Measurements from ENCODE around the gene SIGLEC9.

Gene SIGLEC9

DNA sequence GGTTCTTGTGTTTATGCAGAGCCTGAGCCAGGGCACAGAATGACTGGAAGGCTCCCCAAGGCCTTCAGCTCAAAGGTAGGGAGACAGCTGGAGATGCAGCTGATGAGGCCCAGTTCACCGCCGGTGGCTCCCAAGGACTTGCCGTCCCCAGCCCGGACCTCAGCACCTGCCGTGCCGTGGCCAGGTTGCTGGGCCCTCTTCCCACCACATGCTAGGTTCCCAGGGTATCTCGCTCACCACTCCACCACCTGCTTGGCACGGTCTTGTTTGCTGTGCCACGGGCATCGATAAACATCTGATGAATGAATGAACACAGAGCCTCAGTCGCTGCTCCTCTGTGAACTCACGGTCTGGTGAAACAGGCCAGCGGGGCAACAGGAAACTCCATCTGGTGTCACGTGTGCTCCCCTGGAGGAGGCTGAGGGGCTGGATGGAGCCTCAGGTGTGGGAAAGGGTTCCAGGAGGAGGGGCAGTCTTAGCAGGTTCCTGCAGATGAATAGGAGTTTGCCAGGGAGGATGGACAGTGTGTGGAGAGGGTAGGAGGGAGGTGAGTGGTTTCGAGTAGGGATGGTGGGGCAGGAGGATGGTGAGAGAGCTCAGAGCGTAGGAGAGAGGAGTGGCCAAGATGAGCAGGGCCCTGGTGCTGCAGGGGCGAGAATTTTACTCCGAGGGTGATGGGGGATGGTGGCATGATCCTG is 38.4 kb upstream of the SIGLEC9 start:
- FAIRE-seq (no peak), DNase-seq (ENCODE audit: insufficient read length) (no peak)
- TF ChIP-seq POLR2A (IDR thresholded peaks at IDR 0.05; ENCODE audit: low read depth, low read length), result no peak
- TF ChIP-seq POLR2AphosphoS5 (IDR thresholded peaks at IDR 0.05; ENCODE audit: low read depth, low read length), result no peak
- TF ChIP-seq TAF1 (IDR thresholded peaks at IDR 0.05; ENCODE audit: borderline replicate concordance, low read depth, low read length), result no peak

DNA sequence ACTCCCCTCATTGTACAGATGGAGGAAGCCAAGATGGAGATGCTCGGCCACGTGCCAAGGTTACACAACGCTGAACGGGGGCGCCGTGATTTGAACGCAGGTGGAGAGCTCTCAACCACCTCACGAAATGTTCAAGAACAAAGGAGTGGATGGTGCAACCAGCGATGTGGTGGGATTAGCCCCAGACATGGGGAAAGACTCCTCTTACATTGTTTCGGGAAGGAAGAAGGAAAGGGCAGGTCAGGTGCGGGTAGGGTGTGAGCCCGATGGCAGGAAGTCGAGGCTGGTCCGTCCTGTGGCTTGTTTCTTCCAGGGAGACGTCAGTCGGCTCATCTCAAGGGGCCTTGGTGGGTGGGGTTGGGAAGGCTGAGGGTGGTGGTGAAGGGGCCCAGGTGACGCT is 34.9 kb upstream of the SIGLEC9 start:
- no peak for TF ChIP-seq TAF1 (IDR thresholded peaks at IDR 0.05; ENCODE audit: borderline replicate concordance, low read depth, low read length)
- TF ChIP-seq POLR2A (IDR thresholded peaks at IDR 0.05; ENCODE audit: low read depth, low read length), result no peak
- no peak for TF ChIP-seq POLR2AphosphoS5 (IDR thresholded peaks at IDR 0.05; ENCODE audit: low read depth, low read length)
- no peak for DNase-seq (ENCODE audit: insufficient read length)
- FAIRE-seq, result no peak

DNA sequence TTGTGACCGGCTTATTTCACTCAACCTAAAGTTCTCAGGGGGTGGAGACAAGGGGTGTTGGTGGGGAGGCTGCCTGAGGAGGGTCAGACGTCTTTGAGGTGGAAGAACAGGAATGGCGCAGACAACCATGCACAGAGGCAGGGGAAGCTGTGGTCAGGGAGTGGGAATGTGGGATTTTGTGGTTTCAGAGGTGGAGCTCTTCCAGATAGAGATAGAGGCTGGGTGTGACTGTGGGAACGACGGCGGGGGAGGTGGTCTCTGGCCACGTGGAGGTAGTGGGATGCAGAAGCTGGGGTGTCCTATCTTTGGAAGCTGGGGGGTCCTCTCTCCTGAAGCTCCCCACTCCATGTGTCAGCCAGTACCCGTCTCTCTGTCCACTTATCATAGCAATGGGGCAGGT is 34.2 kb upstream of the SIGLEC9 start:
- DNase-seq (ENCODE audit: insufficient read length) (no peak), FAIRE-seq (no peak)
- TF ChIP-seq POLR2AphosphoS5 (IDR thresholded peaks at IDR 0.05; ENCODE audit: low read depth, low read length), result no peak
- TF ChIP-seq TAF1 (IDR thresholded peaks at IDR 0.05; ENCODE audit: borderline replicate concordance, low read depth, low read length), result no peak
- TF ChIP-seq POLR2A (IDR thresholded peaks at IDR 0.05; ENCODE audit: low read depth, low read length), result no peak

DNA sequence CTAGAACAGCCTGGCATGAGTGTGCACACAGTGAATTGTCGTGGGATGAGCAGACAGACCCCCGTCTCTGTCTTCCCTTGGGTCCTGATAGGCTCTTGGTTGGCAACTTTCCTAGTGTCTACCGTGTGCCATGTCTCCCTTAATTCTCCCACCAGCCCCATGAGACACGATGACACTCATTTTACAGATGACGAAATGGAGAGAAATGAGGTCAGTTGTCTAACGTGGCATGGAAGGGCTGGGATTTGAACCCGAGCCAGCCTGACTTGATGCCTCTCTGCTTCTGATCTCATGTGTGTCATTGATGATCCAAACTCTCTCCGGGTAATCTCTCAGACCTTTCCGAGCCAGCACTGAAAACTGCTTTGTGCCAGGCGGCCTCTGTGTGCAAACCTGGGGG is 33.6 kb upstream of the SIGLEC9 start:
- FAIRE-seq (no peak), DNase-seq (ENCODE audit: insufficient read length) (no peak)
- TF ChIP-seq POLR2A (IDR thresholded peaks at IDR 0.05; ENCODE audit: low read depth, low read length) (no peak), POLR2AphosphoS5 (IDR thresholded peaks at IDR 0.05; ENCODE audit: low read depth, low read length) (no peak), TAF1 (IDR thresholded peaks at IDR 0.05; ENCODE audit: borderline replicate concordance, low read depth, low read length) (no peak)

DNA sequence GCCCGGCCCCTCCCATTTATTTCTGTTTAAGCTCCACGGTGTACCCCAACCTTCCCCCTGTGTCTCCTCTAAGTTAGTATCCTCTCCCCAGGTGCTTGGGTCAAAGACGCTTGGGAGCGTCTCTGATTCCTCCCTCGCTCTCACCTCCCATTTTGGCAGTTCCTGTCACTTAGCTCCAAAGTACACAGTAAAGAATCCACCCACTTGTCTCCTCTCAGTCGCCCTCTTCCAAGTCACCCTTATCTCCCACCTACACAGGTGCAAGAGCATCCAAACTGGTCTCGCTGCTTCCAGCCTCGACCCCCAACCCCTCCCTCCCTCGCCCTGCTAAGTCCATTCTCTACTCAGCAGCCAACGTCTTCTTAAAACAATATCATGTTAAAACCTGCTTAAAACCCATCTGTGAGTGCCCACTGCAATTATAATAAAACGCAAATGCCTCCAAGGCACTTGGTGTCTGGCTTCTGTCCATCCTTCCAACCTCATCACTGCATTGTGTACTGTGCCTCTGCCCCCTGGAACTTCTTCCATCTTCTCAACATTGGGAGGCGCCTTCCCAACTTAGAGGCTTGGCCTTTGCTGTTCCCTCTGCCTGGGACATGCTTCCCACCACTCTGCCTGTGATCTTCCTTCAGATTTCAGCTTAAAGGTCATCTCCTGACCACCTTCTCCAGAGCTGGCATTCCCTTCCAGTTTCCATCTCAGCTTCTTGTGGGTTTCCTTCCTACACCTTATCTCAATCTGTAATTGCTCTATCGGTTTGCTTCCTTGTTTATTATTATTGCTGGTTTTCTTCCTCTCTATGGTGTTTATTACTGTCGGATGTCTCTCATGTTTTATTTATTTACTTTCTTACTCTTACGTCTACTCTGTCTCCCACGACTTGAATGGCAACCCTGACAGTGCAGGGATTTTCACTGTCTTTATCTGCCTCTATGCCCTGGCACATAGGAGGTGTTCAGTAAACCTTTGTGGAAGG is 32.5 kb upstream of the SIGLEC9 start:
- DNase-seq (ENCODE audit: insufficient read length) (no peak), FAIRE-seq (no peak)
- no peak for TF ChIP-seq POLR2AphosphoS5 (IDR thresholded peaks at IDR 0.05; ENCODE audit: low read depth, low read length)
- no peak for TF ChIP-seq TAF1 (IDR thresholded peaks at IDR 0.05; ENCODE audit: borderline replicate concordance, low read depth, low read length)
- TF ChIP-seq POLR2A (IDR thresholded peaks at IDR 0.05; ENCODE audit: low read depth, low read length), result no peak

DNA sequence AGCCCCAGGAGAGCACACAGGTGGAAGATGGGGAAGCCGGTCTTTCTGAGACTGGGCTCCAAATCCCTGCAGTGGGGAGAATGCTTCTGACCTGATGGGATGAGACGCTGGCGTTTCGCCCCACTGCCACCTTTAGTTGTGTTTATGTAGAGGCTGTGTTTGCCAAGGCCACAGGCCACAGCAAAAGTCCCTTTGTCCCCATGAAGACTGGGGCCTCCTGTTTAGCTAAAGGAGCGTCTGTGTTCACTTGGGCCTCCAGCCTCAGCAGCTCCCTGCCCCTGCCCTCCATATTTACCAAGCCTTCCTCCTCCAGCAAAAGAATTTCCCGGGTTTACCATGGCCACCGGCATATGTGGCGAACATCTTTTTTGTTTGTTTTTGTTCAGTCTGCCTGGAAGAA is 31.6 kb upstream of the SIGLEC9 start:
- TF ChIP-seq POLR2AphosphoS5 (IDR thresholded peaks at IDR 0.05; ENCODE audit: low read depth, low read length) (no peak), TAF1 (IDR thresholded peaks at IDR 0.05; ENCODE audit: borderline replicate concordance, low read depth, low read length) (no peak), POLR2A (IDR thresholded peaks at IDR 0.05; ENCODE audit: low read depth, low read length) (no peak)
- DNase-seq (ENCODE audit: insufficient read length) (no peak), FAIRE-seq (no peak)

DNA sequence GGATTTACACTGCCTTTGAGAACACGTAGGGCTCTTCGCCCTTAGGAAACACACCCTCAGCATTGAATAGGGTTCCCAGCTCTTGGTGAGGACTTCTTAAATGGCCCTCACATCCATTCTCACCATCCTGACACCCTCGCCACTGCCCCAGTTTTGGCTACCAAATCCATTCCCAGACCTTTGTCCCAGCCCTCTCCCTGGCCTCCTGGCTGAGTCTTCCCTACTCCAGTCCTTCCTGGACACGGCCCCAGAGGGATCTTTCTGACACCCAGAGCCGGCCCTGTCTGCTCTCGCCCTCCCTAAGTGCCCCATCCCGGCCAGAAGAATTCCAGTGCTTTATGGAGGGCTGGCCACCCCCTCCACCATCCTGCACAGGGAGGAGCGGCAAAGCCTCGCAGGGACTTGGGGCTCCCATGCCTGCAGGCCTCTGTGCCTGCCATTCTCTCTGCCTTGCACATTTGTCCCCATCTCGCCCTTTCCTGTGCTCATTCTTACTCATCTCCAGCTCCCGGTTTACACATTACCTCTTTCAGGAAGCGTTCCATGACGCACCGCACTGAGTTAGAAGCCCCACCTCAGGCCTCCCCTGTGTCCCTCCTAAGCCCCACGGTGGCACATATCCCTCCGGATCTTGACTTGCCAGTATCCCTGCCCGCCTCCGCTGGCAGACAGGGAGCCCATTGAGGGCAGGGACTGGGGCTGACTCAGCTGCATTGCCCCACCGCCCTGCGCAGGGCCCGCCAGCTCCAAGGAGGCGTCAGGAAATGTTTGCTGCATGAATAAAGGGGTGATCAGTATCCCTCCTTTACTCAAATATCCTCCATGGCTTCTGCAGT is 31.0 kb upstream of the SIGLEC9 start:
- FAIRE-seq, result no peak
- DNase-seq (ENCODE audit: insufficient read length), result no peak
- no peak for TF ChIP-seq POLR2A (IDR thresholded peaks at IDR 0.05; ENCODE audit: low read depth, low read length)
- no peak for TF ChIP-seq TAF1 (IDR thresholded peaks at IDR 0.05; ENCODE audit: borderline replicate concordance, low read depth, low read length)
- no peak for TF ChIP-seq POLR2AphosphoS5 (IDR thresholded peaks at IDR 0.05; ENCODE audit: low read depth, low read length)

DNA sequence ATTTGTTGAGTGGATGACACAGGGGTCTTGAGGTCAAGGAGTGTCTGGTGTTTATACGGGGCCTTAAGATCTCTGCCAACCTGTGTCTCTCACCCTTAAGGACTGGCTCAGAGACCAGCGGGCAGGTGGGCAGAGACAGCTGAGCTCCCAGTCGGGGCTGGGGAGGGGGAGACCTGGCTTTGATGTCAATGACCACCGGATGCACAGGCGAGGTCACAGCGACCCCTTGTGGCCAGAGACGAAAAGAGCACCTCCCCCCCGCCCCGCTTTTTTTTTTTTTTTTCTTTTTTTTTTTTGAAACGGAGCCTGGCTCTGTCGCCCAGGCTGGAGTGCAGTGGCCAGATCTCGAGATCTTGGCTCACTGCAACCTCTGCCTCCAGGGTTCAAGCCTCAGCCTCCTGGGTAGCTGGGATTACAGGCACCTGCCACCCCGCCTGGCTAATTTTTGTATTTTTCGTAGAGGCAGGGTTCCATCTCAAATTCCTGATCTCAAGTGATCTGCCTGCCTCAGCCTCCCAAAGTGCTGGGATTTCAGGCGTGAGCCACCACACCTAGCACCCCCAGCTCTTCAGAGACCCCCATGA is 29.9 kb upstream of the SIGLEC9 start:
- peak; percentile 58 for DNase-seq (ENCODE audit: insufficient read length)
- FAIRE-seq, result peak; percentile 69
- TF ChIP-seq POLR2A (IDR thresholded peaks at IDR 0.05; ENCODE audit: low read depth, low read length), result no peak
- TF ChIP-seq POLR2AphosphoS5 (IDR thresholded peaks at IDR 0.05; ENCODE audit: low read depth, low read length), result no peak
- no peak for TF ChIP-seq TAF1 (IDR thresholded peaks at IDR 0.05; ENCODE audit: borderline replicate concordance, low read depth, low read length)

DNA sequence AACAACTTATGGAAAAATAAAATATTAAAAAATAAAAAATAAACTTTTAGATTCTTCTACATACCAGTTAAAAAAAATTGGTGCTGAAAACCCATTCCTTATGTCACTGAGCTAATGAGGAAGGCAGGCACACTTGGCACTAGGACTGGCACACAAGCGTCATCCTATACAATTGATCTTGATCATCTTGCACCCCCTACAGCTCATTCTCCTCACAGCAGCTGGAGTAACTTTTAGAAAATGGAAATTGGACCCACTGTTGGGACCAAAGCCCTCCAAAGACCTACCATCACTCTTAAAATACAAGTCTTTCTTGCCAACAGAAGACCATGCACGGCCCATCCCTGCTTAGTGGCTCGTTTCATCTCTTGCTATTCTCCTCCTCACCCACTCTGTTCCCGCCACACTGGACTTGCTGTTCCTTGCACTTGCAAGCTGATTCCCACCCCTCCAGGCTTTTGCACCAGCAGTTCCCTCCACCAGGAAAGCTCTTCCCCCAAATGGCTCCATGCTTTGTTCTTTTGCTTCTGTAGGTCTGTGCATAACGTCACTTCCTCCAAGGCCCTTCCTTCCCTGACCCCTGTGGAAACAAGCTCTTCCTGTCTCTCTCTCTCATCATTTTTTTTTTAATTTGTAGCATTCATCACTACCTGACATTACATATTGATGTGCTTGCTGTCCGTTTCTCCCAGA is 28.1 kb upstream of the SIGLEC9 start:
- FAIRE-seq (no peak), DNase-seq (ENCODE audit: insufficient read length) (no peak)

DNA sequence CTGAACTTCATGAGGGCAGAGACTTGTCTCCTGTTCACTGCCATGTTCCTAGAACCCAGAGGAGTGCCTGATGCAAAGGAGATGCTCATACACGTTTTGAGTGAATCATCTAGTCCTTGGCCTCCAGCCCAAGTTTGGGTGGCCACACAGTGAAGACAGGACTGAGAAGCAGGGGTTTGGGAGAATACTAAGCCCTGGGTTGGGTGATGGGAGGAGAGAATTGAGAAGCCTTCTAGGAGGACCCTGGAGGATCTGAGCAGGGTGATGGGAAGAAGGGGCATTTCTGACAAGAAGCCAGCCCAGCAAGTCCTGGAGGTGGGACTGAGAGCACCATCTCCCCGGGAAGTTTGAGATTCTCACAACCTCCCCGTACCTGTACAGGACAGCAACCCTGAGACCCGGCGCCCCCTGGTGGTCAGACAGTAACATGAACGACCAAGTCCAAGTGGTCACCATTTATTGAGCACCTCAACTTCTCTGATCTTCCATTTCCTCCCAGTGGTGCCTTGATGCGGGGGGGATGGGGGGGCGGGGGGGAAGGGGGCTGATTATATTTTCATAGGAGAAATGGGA is 27.5 kb upstream of the SIGLEC9 start:
- DNase-seq (ENCODE audit: insufficient read length) (peak; percentile 76), FAIRE-seq (no peak)
- TF ChIP-seq TAF1 (IDR thresholded peaks at IDR 0.05; ENCODE audit: borderline replicate concordance, low read depth, low read length), result no peak
- TF ChIP-seq POLR2A (IDR thresholded peaks at IDR 0.05; ENCODE audit: low read depth, low read length), result no peak
- TF ChIP-seq POLR2AphosphoS5 (IDR thresholded peaks at IDR 0.05; ENCODE audit: low read depth, low read length), result no peak

More for the DNA sequence above, 28.1 kb upstream of the SIGLEC9 start:
- no peak for TF ChIP-seq POLR2AphosphoS5 (IDR thresholded peaks at IDR 0.05; ENCODE audit: low read depth, low read length)
- no peak for TF ChIP-seq POLR2A (IDR thresholded peaks at IDR 0.05; ENCODE audit: low read depth, low read length)
- no peak for TF ChIP-seq TAF1 (IDR thresholded peaks at IDR 0.05; ENCODE audit: borderline replicate concordance, low read depth, low read length)

Data from GM12892 (cell line).